Neuronal stem cell (in vitro differentiated cells): ENCODE measurements around the gene CYP1B1.
"Not testable (repeated sequence)": the region's sequence is repeated elsewhere in the genome, so short reads cannot be mapped to it uniquely, and the experiment has no call there.

Experiments used
- DNase-seq: peaks from one replicate; pipeline ENCODE4 v3.0.0-alpha.2; 2013; ENCODE audit warnings: low spot score
- H2AFZ ChIP-seq: one replicate; pipeline ENCODE4 v1.6.1; 2013; ENCODE audit warnings: mild to moderate bottlenecking, low read length, inconsistent platforms
- H2AK5ac ChIP-seq: 2 replicates; pipeline ENCODE4 v1.6.1; 2013; ENCODE audit warnings: low read depth, mild to moderate bottlenecking, inconsistent platforms, low read length, moderate library complexity, mixed read lengths
- H2BK120ac ChIP-seq: 2 replicates; pipeline ENCODE4 v1.6.1; 2013; ENCODE audit warnings: low read depth, mild to moderate bottlenecking, inconsistent platforms, low read length, moderate library complexity, mixed read lengths
- H2BK12ac ChIP-seq: one replicate; pipeline ENCODE4 v1.6.1; 2013; ENCODE audit warnings: low read length, inconsistent platforms
- H2BK15ac ChIP-seq: 2 replicates; pipeline ENCODE4 v1.6.1; 2013; ENCODE audit warnings: mild to moderate bottlenecking, low read length, inconsistent platforms, mixed read lengths
- H2BK5ac ChIP-seq: one replicate; pipeline ENCODE4 v1.6.1; 2013; ENCODE audit warnings: inconsistent platforms, mild to moderate bottlenecking, low read length, moderate library complexity
- H3K14ac ChIP-seq: one replicate; pipeline ENCODE4 v1.6.1; 2013; ENCODE audit warnings: low read length, inconsistent platforms
- H3K18ac ChIP-seq: 2 replicates; pipeline ENCODE4 v1.6.1; 2013; ENCODE audit warnings: low read length, inconsistent platforms
- H3K23ac ChIP-seq: 2 replicates; pipeline ENCODE4 v1.6.1; 2013; ENCODE audit warnings: low read depth, mild to moderate bottlenecking, mixed read lengths, low read length, inconsistent platforms; ENCODE audit not compliant: poor library complexity
- H3K27ac ChIP-seq: replicated peaks from 3 replicates; pipeline ENCODE4 v1.5.1; 2013; ENCODE audit warnings: low read length, inconsistent platforms
- H3K27me3 ChIP-seq, 3 experiments: 2 replicates each; pipeline ENCODE4 v1.6.1; 2013; ENCODE audit warnings: low read length in 3 of 3, mild to moderate bottlenecking in 2 of 3, inconsistent platforms in 1 of 3, low read depth in 1 of 3, mixed read lengths in 1 of 3, moderate library complexity in 1 of 3; ENCODE audit not compliant: control insufficient read depth in 3 of 3, insufficient read depth in 3 of 3
- H3K36me3 ChIP-seq, 2 donors: replicated peaks in 1 of 2; 2 replicates each; pipeline ENCODE4 v1.6.1; 2013; ENCODE audit warnings: low read length in 2 of 2; ENCODE audit not compliant: control insufficient read depth in 2 of 2, insufficient read depth in 2 of 2
- H3K4ac ChIP-seq: 2 replicates; pipeline ENCODE4 v1.6.1; 2013; ENCODE audit warnings: inconsistent platforms, mild to moderate bottlenecking, low read length, moderate library complexity
- H3K4me1 ChIP-seq, 2 donors: 1 replicate in 1 of 2; 2 replicates in 1 of 2; pipeline ENCODE4 v1.6.1; 2013; ENCODE audit warnings: low read length in 2 of 2, low read depth in 1 of 2; ENCODE audit not compliant: control insufficient read depth in 2 of 2, insufficient read depth in 1 of 2
- H3K4me2 ChIP-seq: one replicate; pipeline ENCODE4 v1.6.1; 2013; ENCODE audit warnings: mild to moderate bottlenecking, low read length, inconsistent platforms; ENCODE audit not compliant: insufficient read depth, poor library complexity, severe bottlenecking
- H3K4me3 ChIP-seq, 2 donors: 2 replicates each; pipeline ENCODE4 v1.5.1; 2013; ENCODE audit warnings: low read length in 2 of 2, mild to moderate bottlenecking in 2 of 2, inconsistent platforms in 1 of 2, moderate library complexity in 1 of 2
- H3K79me1 ChIP-seq: one replicate; pipeline ENCODE4 v1.6.1; 2013; ENCODE audit warnings: low read depth, mild to moderate bottlenecking, inconsistent platforms, low read length, moderate library complexity
- H3K9ac ChIP-seq: one replicate; pipeline ENCODE4 v1.6.1; 2013; ENCODE audit warnings: mild to moderate bottlenecking, low read depth, low read length, inconsistent platforms; ENCODE audit not compliant: poor library complexity
- H3K9me3 ChIP-seq, 2 donors: replicated peaks in 1 of 2; 2 replicates each; pipeline versions ENCODE3 to v1.6.1; 2013; ENCODE audit warnings: low read length in 2 of 2, mild to moderate bottlenecking in 2 of 2, inconsistent platforms in 1 of 2, low read depth in 1 of 2, mixed read lengths in 1 of 2, moderate library complexity in 1 of 2; ENCODE audit not compliant: control insufficient read depth in 2 of 2, insufficient read depth in 1 of 2
- H4K8ac ChIP-seq: one replicate; pipeline ENCODE4 v1.6.1; 2013; ENCODE audit warnings: low read depth, mild to moderate bottlenecking, inconsistent platforms, low read length, moderate library complexity
- H4K91ac ChIP-seq: one replicate; pipeline ENCODE4 v1.6.1; 2013; ENCODE audit warnings: low read length, low read depth, mild to moderate bottlenecking, inconsistent platforms; ENCODE audit not compliant: poor library complexity
- WGBS, 2 donors: extraction: QIAGEN DNeasy Blood & Tissue Kit; methylation state at CpG; one replicate each; pipeline ENCODE4 v1.1.7; 2013; ENCODE audit warnings: missing lambda C conversion rate in 2 of 2, mixed read lengths in 1 of 2; ENCODE audit not compliant: insufficient read length in 2 of 2, insufficient replicate concordance in 1 of 2; ENCODE audit errors: extremely low coverage in 2 of 2; 5-methylcytosine and 5-hydroxymethylcytosine counted together

The CYP1B1 gene

GRCh38 chr2:38020359-38021069 lies 55.4 kb downstream of the CYP1B1 start:
- not testable (repeated sequence) for H2BK5ac ChIP-seq, H3K36me3 ChIP-seq, H3K9me3 ChIP-seq, H2BK120ac ChIP-seq, H3K9ac ChIP-seq, H3K4me2 ChIP-seq, H3K18ac ChIP-seq, DNase-seq, H3K4ac ChIP-seq, H4K8ac ChIP-seq, H3K4me1 ChIP-seq, H3K79me1 ChIP-seq, H3K27ac ChIP-seq, H3K23ac ChIP-seq, H4K91ac ChIP-seq, H2AK5ac ChIP-seq, H3K27me3 ChIP-seq, H3K4me3 ChIP-seq, H2BK12ac ChIP-seq, H2AFZ ChIP-seq, H3K14ac ChIP-seq, H2BK15ac ChIP-seq
- no CpG with 5 or more reads among the region's 33 CpGs for WGBS, 2 donors

DNA sequence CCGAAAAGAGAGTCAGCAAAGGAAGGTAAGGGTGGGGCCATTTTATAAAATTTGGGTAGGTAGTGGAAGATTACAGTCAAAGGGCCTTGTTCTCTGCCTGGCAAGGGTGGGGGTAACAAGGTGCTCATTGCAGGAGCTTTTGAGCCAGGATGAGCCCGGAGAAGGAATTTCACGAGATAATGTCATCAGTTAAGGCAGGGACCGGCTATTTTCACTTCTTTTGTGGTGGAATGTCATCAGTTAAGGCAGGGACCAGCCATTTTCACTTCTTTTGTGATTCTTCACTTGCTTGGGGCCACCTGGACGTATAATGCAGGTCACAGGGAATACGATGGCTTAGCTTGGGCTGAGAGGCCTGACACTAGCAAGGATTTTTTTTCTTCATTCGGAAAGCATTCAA lies 58.1 kb downstream of the CYP1B1 start:
- Histone ChIP-seq H3K27me3 (no peaks in the 10 kb centered on the region), H3K23ac (no peak overlapping the region), H2BK12ac (no peak overlapping the region), H3K9me3 (no peaks in the 10 kb centered on the region), H3K4me1 (no peaks in the 10 kb centered on the region), H3K4ac (no peak overlapping the region), H3K18ac (no peak overlapping the region), H2BK15ac (no peak overlapping the region), H3K27ac (no peak overlapping the region), H2AFZ (no peak overlapping the region), H3K36me3 (no peaks in the 10 kb centered on the region), H4K8ac (no peak overlapping the region), H2AK5ac (no peak overlapping the region), H4K91ac (no peak overlapping the region), H2BK5ac (no peak overlapping the region), H3K4me3 (no peak overlapping the region), H3K9ac (no peak overlapping the region), H3K4me2 (no peak overlapping the region), H3K14ac (no peak overlapping the region), H3K79me1 (no peaks in the 10 kb centered on the region), H2BK120ac (no peak overlapping the region)
- DNase-seq = no peak
- WGBS, 2 donors = no CpG with 5 or more reads among the region's 7 CpGs
